Activated CD8-positive, alpha-beta T cell treated with anti-CD3 and anti-CD28 coated beads for 36 hours (primary cell): Measurements from ENCODE around the gene TBCCD1. TPM values are rescaled to one million over a fixed set of nuclear protein-coding genes. Genes with fewer than 3 reads are reported as not detected.

ENCODE experiments used
- ATAC-seq: fragments of 200-7000 bp; cut with Tn5 transposase; one replicate; pipeline ENCODE4 v1.10.0; 2021; ENCODE audit warnings: mild to moderate bottlenecking, moderate library complexity
- CTCF ChIA-PET: fragments of 350-600 bp; sonication (Branson Sonifier 250); formaldehyde crosslinking; loops from one replicate; lab custom pipeline; 2021; ENCODE audit warnings: antibody characterized with exemption; lab: Charles Lee
- POLR2A ChIA-PET: fragments of 350-600 bp; sonication (Branson Sonifier 250); formaldehyde crosslinking; loops from one replicate; lab custom pipeline; 2021; ENCODE audit warnings: antibody characterized with exemption; lab: Charles Lee
- DNase-seq: peaks from one replicate; pipeline ENCODE4 v3.0.0-alpha.2; 2020
- H3K27ac Mint-ChIP-seq: one replicate; pipeline ENCODE4 v1.8.0; 2021; ENCODE audit warnings: mild to moderate bottlenecking, mixed read lengths
- H3K27me3 Mint-ChIP-seq: one replicate; pipeline ENCODE4 v1.8.0; 2021; ENCODE audit warnings: mixed read lengths
- H3K36me3 Mint-ChIP-seq: one replicate; pipeline ENCODE4 v1.8.0; 2021; ENCODE audit warnings: low read depth, mixed read lengths
- H3K4me1 Mint-ChIP-seq: one replicate; pipeline ENCODE4 v1.8.0; 2021; ENCODE audit warnings: low read depth, mixed read lengths
- H3K4me3 Mint-ChIP-seq: one replicate; pipeline ENCODE4 v1.8.0; 2021; ENCODE audit warnings: mild to moderate bottlenecking, moderate library complexity, mixed read lengths
- H3K9me3 Mint-ChIP-seq: one replicate; pipeline ENCODE4 v1.8.0; 2021; ENCODE audit warnings: mixed read lengths
- CTCF ChIP-seq: fragments of 200-600 bp; IDR thresholded peaks from one replicate; pipeline ENCODE4 v1.8.0; 2022; ENCODE audit warnings: antibody characterized with exemption, mild to moderate bottlenecking
- intact Hi-C: fragments of 100-400 bp; cut with micrococcal nuclease; formaldehyde crosslinking; loops from one replicate; pipeline ENCODE4 v1.10.0; 2022
- total RNA-seq, 2 experiments: library from RNA; stranded (reverse); gene quantifications; one replicate each; pipeline ENCODE4 v1.2.3, GENCODE V29; 2021

The TBCCD1 gene
- total RNA-seq, 2 experiments from 2014 or later: 9.8 to 10.8 TPM

DNA sequence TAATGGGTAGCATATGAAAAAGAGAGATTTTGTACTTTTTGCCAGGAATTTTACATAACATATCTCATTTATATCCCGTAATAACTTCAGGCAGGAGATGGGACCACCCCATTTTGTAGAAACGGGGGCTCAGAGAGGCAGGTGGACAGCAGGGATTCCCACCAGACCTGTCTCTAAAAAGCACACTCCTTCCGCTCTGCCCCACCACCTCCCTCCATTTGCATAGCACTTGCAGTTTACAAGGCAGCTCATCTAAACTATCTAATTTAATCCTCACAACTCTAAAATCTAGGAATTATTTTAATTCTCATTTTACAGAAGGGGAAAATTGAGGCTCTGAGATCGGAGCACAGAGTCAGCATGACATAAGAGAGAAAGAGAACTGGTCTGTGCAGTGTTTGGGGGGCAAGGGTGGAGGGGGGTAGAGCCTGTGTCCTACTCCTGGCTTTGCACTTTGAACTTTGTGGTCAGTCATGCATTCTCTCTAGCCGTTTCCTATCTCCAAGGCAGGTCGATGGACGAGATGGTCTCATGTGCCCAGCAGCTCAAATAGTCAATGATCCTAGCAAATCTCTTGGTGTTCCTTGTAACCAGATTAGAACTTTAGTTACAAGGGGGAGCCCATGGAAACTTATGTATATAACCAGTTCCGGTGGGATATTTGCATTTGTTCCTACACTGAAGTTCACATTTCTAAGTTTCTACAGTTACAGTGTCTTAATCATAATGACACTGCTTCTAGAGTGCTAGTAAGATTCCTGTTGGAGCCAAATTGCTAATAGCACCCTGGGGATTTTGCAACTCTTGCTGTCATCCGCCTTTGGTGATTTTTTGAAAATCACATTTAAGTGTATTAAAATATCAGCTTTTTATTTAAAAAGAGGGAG, 41.5 kb downstream of the TBCCD1 start:
- intact Hi-C loops: no loop called here
- Mint-ChIP-seq H3K4me1 (peaks cover 40% of the 10 kb centered on the region), H3K27ac (no peak overlapping the region), H3K9me3 (no peaks in the 10 kb centered on the region), H3K36me3 (peaks cover 10% of the 10 kb centered on the region), H3K27me3 (no peaks in the 10 kb centered on the region), H3K4me3 (no peak overlapping the region)
- ATAC-seq: no peak
- ChIA-PET POLR2A (no interaction called here), CTCF (interaction anchor here (0.8 kb wide), 1 partner anchor 15 kb away, joined by 3 read pairs; no protein-coding TSS in a partner anchor)
- DNase-seq: no peak
- TF ChIP-seq CTCF: no peak

GRCh38 chr3:186524616-186525015, 42.5 kb downstream of the TBCCD1 start:
- ChIA-PET POLR2A (no interaction called here), CTCF (interaction anchor here (0.6 to 0.7 kb wide), 2 partner anchors 15 to 120 kb away, joined by 3 to 4 read pairs; no protein-coding TSS in a partner anchor)
- DNase-seq (no peak), ATAC-seq (no peak)
- Mint-ChIP-seq H3K4me1 (peaks cover 41% of the 10 kb centered on the region), H3K4me3 (no peak overlapping the region), H3K36me3 (peaks cover 10% of the 10 kb centered on the region), H3K27me3 (no peaks in the 10 kb centered on the region), H3K9me3 (no peaks in the 10 kb centered on the region), H3K27ac (no peak overlapping the region)
- intact Hi-C loops: no loop called here
- no peak for TF ChIP-seq CTCF

DNA sequence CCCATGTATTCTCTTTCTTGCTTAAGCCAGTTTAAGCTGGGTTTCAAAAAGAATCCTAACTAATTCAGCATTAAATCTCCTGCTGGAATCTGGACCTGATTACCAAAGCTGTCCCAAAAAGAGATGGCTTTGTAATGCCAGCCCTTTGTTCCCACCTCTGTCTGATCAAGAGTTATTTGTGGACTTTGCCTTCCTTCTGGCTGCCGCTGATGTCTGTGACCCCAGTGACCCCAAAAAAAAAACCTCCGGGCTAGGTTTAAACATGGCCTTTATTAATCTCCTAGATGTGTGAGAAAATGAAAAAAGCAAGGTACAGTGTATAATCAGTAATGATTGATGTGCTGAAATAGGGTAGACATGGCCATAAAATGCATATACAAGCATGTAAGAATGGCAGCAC, 43.7 kb downstream of the TBCCD1 start:
- H3K27ac Mint-ChIP-seq: no peak overlapping the region
- H3K9me3 Mint-ChIP-seq: no peaks in the 10 kb centered on the region
- no peaks in the 10 kb centered on the region for H3K27me3 Mint-ChIP-seq
- peaks cover 5% of the 10 kb centered on the region for H3K36me3 Mint-ChIP-seq
- ChIA-PET CTCF (interaction anchor here (0.6 kb wide), 1 partner anchor 69 kb away, joined by 3 read pairs; no protein-coding TSS in a partner anchor), POLR2A (no interaction called here)
- peaks cover 42% of the 10 kb centered on the region for H3K4me1 Mint-ChIP-seq
- intact Hi-C loops: no loop called here
- ATAC-seq (no peak), DNase-seq (no peak)
- TF ChIP-seq CTCF: no peak
- H3K4me3 Mint-ChIP-seq: no peak overlapping the region

GRCh38 chr3:186523022-186523421, 44.1 kb downstream of the TBCCD1 start:
- no peak overlapping the region for H3K4me3 Mint-ChIP-seq
- H3K27ac Mint-ChIP-seq: no peak overlapping the region
- ChIA-PET POLR2A (no interaction called here), CTCF (no interaction called here)
- no peak for TF ChIP-seq CTCF
- no peaks in the 10 kb centered on the region for H3K27me3 Mint-ChIP-seq
- no peak for DNase-seq
- no peaks in the 10 kb centered on the region for H3K9me3 Mint-ChIP-seq
- H3K4me1 Mint-ChIP-seq: peaks cover 46% of the 10 kb centered on the region
- no peak for ATAC-seq
- H3K36me3 Mint-ChIP-seq: peaks cover 3% of the 10 kb centered on the region
- intact Hi-C loops: no loop called here
